Thymus (tissue), 11 donors: ENCODE data around the gene FBXW8. TPM values are rescaled to one million over a fixed set of nuclear protein-coding genes. Genes with fewer than 3 reads are reported as not detected.
A peak's percentile ranks its signal among the peaks of the same experiment; 100 is the strongest.

Source experiments
- DNase-seq, 9 donors: peaks; one replicate each; pipeline ENCODE4 v3.0.0-alpha.2; 2013; ENCODE audit warnings: low spot score in 9 of 9, low read depth in 6 of 9, missing footprints in 1 of 9
- H3K27ac ChIP-seq, 2 donors: one replicate each; pipeline ENCODE4 v1.5.1; 2013; ENCODE audit warnings: control low read depth in 1 of 2, low read depth in 1 of 2, low read length in 1 of 2, mild to moderate bottlenecking in 1 of 2, moderate library complexity in 1 of 2
- H3K27me3 ChIP-seq, 2 donors: one replicate each; pipeline ENCODE4 v1.5.1; 2013; ENCODE audit warnings: low read length in 1 of 2; ENCODE audit not compliant: control insufficient read depth in 2 of 2, insufficient read depth in 1 of 2
- H3K36me3 ChIP-seq, 2 donors: one replicate each; pipeline ENCODE4 v1.5.1; 2013; ENCODE audit warnings: low read length in 1 of 2, mild to moderate bottlenecking in 1 of 2, moderate library complexity in 1 of 2; ENCODE audit not compliant: control insufficient read depth in 2 of 2, insufficient read depth in 2 of 2
- H3K4me1 ChIP-seq, 2 donors: one replicate each; pipeline ENCODE4 v1.5.1; 2013; ENCODE audit warnings: low read length in 2 of 2; ENCODE audit not compliant: control insufficient read depth in 2 of 2, insufficient read depth in 2 of 2
- H3K4me3 ChIP-seq, 2 donors: one replicate each; pipeline ENCODE4 v1.5.1; 2013; ENCODE audit warnings: low read length in 2 of 2, control low read depth in 1 of 2, mild to moderate bottlenecking in 1 of 2
- H3K9me3 ChIP-seq, 2 donors: one replicate each; pipeline ENCODE4 v1.5.1; 2013; ENCODE audit warnings: low read length in 1 of 2, mild to moderate bottlenecking in 1 of 2; ENCODE audit not compliant: control insufficient read depth in 2 of 2, insufficient read depth in 1 of 2
- WGBS: extraction: QIAGEN DNeasy Blood & Tissue Kit; methylation state at CpG from one replicate; pipeline ENCODE4 v1.1.7; 2013; 5-methylcytosine and 5-hydroxymethylcytosine counted together
- polyA plus RNA-seq: library from polyadenylated mRNA; stranded (reverse); fragments of 200-250 nt; gene quantifications from one replicate; pipeline ENCODE4 v1.2.3, GENCODE V29; 2013
- total RNA-seq: library from RNA; stranded (reverse); fragments of 120-200 nt; gene quantifications from one replicate; pipeline ENCODE4 v1.2.4, GENCODE V29; 2013
- donor health status: healthy.

FBXW8 gene
- total and polyA plus RNA-seq, 2 donors, result 4.5 to 6.0 TPM

- no peaks in the 10 kb centered on the region for H3K27me3 ChIP-seq
- H3K4me3 ChIP-seq, result no peak overlapping the region
- H3K4me1 ChIP-seq, result peaks cover 0 to 5% of the 10 kb centered on the region in 2 donors
- H3K36me3 ChIP-seq, result peaks cover 0 to 2% of the 10 kb centered on the region in 2 donors
- DNase-seq, result no peak
- no peak overlapping the region for H3K27ac ChIP-seq
- no peaks in the 10 kb centered on the region for H3K9me3 ChIP-seq
- whole genome bisulfite sequencing, result 95% methylated on average over 5 of the region's 5 CpGs
Measured at GRCh38 chr12:117071009-117071408, 160.3 kb downstream of the FBXW8 start.

- peaks cover 0 to 11% of the 10 kb centered on the region in 2 donors for H3K4me1 ChIP-seq
- peaks cover 0 to 2% of the 10 kb centered on the region in 2 donors for H3K36me3 ChIP-seq
- H3K9me3 ChIP-seq, result no peaks in the 10 kb centered on the region
- no peak for DNase-seq
- H3K4me3 ChIP-seq, result no peak overlapping the region
- WGBS, result 96% methylated on average over 5 of the region's 5 CpGs
- no peak overlapping the region for H3K27ac ChIP-seq
- H3K27me3 ChIP-seq, result no peaks in the 10 kb centered on the region
Measured at GRCh38 chr12:117072106-117072505, 161.4 kb downstream of the FBXW8 start.

GRCh38 chr12:117072736-117073490 lies 162.2 kb downstream of the FBXW8 start:
- no peak for DNase-seq
- Histone ChIP-seq H3K36me3 (peaks cover 0 to 2% of the 10 kb centered on the region in 2 donors), H3K4me1 (peaks cover 0 to 13% of the 10 kb centered on the region in 2 donors), H3K4me3 (no peak overlapping the region), H3K9me3 (no peaks in the 10 kb centered on the region), H3K27me3 (no peaks in the 10 kb centered on the region), H3K27ac (no peak overlapping the region)
- 93% methylated on average over 10 of the region's 10 CpGs for WGBS

- Histone ChIP-seq H3K9me3 (no peaks in the 10 kb centered on the region), H3K36me3 (peaks cover 0 to 2% of the 10 kb centered on the region in 2 donors), H3K27me3 (no peaks in the 10 kb centered on the region), H3K4me1 (peaks cover 0 to 13% of the 10 kb centered on the region in 2 donors), H3K4me3 (no peak overlapping the region), H3K27ac (no peak overlapping the region)
- DNase-seq, result no peak
- WGBS, result 92% methylated on average over 5 of the region's 5 CpGs
Measured at GRCh38 chr12:117073611-117074010, 162.9 kb downstream of the FBXW8 start.

- H3K4me1 ChIP-seq, result peaks cover 0 to 17% of the 10 kb centered on the region in 2 donors
- H3K27ac ChIP-seq, result peak overlapping the region in 1 of 2 donors; percentile 12
- H3K27me3 ChIP-seq, result no peaks in the 10 kb centered on the region
- no peak for DNase-seq
- H3K4me3 ChIP-seq, result no peak overlapping the region
- H3K9me3 ChIP-seq, result no peaks in the 10 kb centered on the region
- no peaks in the 10 kb centered on the region for H3K36me3 ChIP-seq
- 88% methylated on average over 24 of the region's 24 CpGs for WGBS
Measured at GRCh38 chr12:117076410-117077372, 165.9 kb downstream of the FBXW8 start.

GRCh38 chr12:117079487-117079886 lies 168.7 kb downstream of the FBXW8 start:
- no peak for DNase-seq
- H3K4me1 ChIP-seq, result peaks cover 0 to 17% of the 10 kb centered on the region in 2 donors
- H3K27me3 ChIP-seq, result no peaks in the 10 kb centered on the region
- H3K36me3 ChIP-seq, result no peaks in the 10 kb centered on the region
- H3K27ac ChIP-seq, result no peak overlapping the region
- H3K9me3 ChIP-seq, result peaks cover 0 to 4% of the 10 kb centered on the region in 2 donors
- WGBS, result 98% methylated on average over 4 of the region's 4 CpGs
- no peak overlapping the region for H3K4me3 ChIP-seq

GRCh38 chr12:117080661-117081144 lies 170.0 kb downstream of the FBXW8 start:
- peaks cover 0 to 4% of the 10 kb centered on the region in 2 donors for H3K9me3 ChIP-seq
- peaks cover 0 to 28% of the 10 kb centered on the region in 2 donors for H3K4me1 ChIP-seq
- peak in 2 of 9 donors; percentile 28 to 52 for DNase-seq
- H3K27me3 ChIP-seq, result no peaks in the 10 kb centered on the region
- WGBS, result 26% methylated on average over 6 of the region's 6 CpGs
- no peak overlapping the region for H3K4me3 ChIP-seq
- H3K36me3 ChIP-seq, result no peaks in the 10 kb centered on the region
- H3K27ac ChIP-seq, result peak overlapping the region in 1 of 2 donors; percentile 61
